Lower leg skin (tissue), 4 donors: Measurements from ENCODE around the gene TMIE. TPM values are rescaled to one million over a fixed set of nuclear protein-coding genes. Genes with fewer than 3 reads are reported as not detected.
A peak's percentile ranks its signal among the peaks of the same experiment; 100 is the strongest.

ENCODE experiments used
- DNase-seq, 2 donors: peaks; one replicate each; pipeline ENCODE4 v3.0.0-alpha.2; 2019; ENCODE audit warnings: low spot score in 2 of 2
- H3K4me3 ChIP-seq: fragments of 200-600 bp; sonication (generic); 2 replicates; pipeline ENCODE4 v1.5.1; 2017; ENCODE audit warnings: mild to moderate bottlenecking, low read depth; ENCODE audit not compliant: poor library complexity, severe bottlenecking
- CTCF ChIP-seq, 3 donors: fragments of 450-650 bp; IDR thresholded peaks; one replicate each; pipeline ENCODE4 v1.5.1; 2016; ENCODE audit warnings: antibody characterized with exemption in 3 of 3, mild to moderate bottlenecking in 3 of 3, moderate library complexity in 2 of 3
- POLR2A ChIP-seq, 2 donors: fragments of 450-650 bp; IDR thresholded peaks; one replicate each; pipeline ENCODE4 v1.6.1; 2016 to 2017; ENCODE audit warnings: antibody characterized with exemption in 2 of 2, mild to moderate bottlenecking in 1 of 2, moderate library complexity in 1 of 2
- WGBS, 2 donors: methylation state at CpG; one replicate each; pipeline ENCODE4 v1.1.5; 2018; 5-methylcytosine and 5-hydroxymethylcytosine counted together
- intact Hi-C: fragments of 100-400 bp; cut with DNase I; formaldehyde crosslinking; loops from one replicate; pipeline ENCODE4 v1.15.0; 2023; ENCODE audit warnings: low total_unique reads
- total RNA-seq, 4 donors: library from RNA; depleted of rRNA; stranded (reverse); fragments of >200 nt; gene quantifications; one replicate each; pipeline ENCODE4 v1.1.0, GENCODE V29; 2016

TMIE gene
- total RNA-seq, 4 donors from 2014 or later = 0.37 to 1.1 (median 0.67) TPM

GRCh38 chr3:46667657-46668056 is 33.5 kb upstream of the TMIE start:
- peak in 1 of 2 donors; percentile 84 for DNase-seq
- WGBS, 2 donors = 90 to 92% methylated on average over 9 of the region's 9 CpGs
- TF ChIP-seq CTCF (IDR thresholded peaks at IDR 0.05) = no peak
- H3K4me3 ChIP-seq = no peak overlapping the region
- intact Hi-C loops = no loop called here

- no peak overlapping the region for H3K4me3 ChIP-seq
- peak in 1 of 2 donors; percentile 76 for DNase-seq
- TF ChIP-seq CTCF (IDR thresholded peaks at IDR 0.05) (no peak), POLR2A (IDR thresholded peaks at IDR 0.05) (no peak)
- intact Hi-C loops = no loop called here
- 62 to 67% methylated on average over 8 of the region's 8 CpGs for WGBS, 2 donors
These were observed 33.1 kb upstream of the TMIE start for GRCh38 chr3:46668116-46668515.

GRCh38 chr3:46668591-46668990 is 32.6 kb upstream of the TMIE start:
- peak in 1 of 2 donors; percentile 66 for DNase-seq
- TF ChIP-seq CTCF (IDR thresholded peaks at IDR 0.05) = no peak
- no peak for TF ChIP-seq POLR2A (IDR thresholded peaks at IDR 0.05)
- 77 to 96% methylated on average over 2 of the region's 2 CpGs for WGBS, 2 donors
- no peak overlapping the region for H3K4me3 ChIP-seq
- intact Hi-C loops = no loop called here

- TF ChIP-seq CTCF (IDR thresholded peaks at IDR 0.05) = no peak
- TF ChIP-seq POLR2A (IDR thresholded peaks at IDR 0.05) = no peak
- WGBS, 2 donors = 59 to 69% methylated on average over 3 to 9 of the region's 9 CpGs
- intact Hi-C loops = no loop called here
- H3K4me3 ChIP-seq = no peak overlapping the region
- DNase-seq = peak in 1 of 2 donors; percentile 71
These were observed 31.8 kb upstream of the TMIE start for GRCh38 chr3:46669191-46669999.

- peak in 1 of 2 donors; percentile 79 for DNase-seq
- no peak for TF ChIP-seq CTCF (IDR thresholded peaks at IDR 0.05)
- no peak for TF ChIP-seq POLR2A (IDR thresholded peaks at IDR 0.05)
- H3K4me3 ChIP-seq = no peak overlapping the region
- 77 to 82% methylated on average over 15 to 17 of the region's 17 CpGs for WGBS, 2 donors
- intact Hi-C loops = no loop called here
These were observed 30.9 kb upstream of the TMIE start for GRCh38 chr3:46670000-46670890.
